H1 (cell line): Measurements from ENCODE around the gene PLEK. TPM values are rescaled to one million over a fixed set of nuclear protein-coding genes. Genes with fewer than 3 reads are reported as not detected.
"Not testable (repeated sequence)": the region's sequence is repeated elsewhere in the genome, so short reads cannot be mapped to it uniquely, and the experiment has no call there.

ENCODE experiments used
- CTCF ChIA-PET: fragments of 300-600 bp; sonication (Branson Sonifier 250); formaldehyde crosslinking; loops from one replicate; lab custom pipeline; 2021; ENCODE audit not compliant: partially characterized antibody; lab: Charles Lee
- POLR2A ChIA-PET: fragments of 300-600 bp; sonication (Branson Sonifier 250); formaldehyde crosslinking; loops from one replicate; lab custom pipeline; 2021; ENCODE audit warnings: inconsistent platforms; ENCODE audit not compliant: partially characterized antibody; lab: Charles Lee
- DNase-seq, 2 experiments: peaks; one replicate each; pipeline versions ENCODE4 v3.0.0 to v3.0.0-alpha.2; 2010 to 2022; ENCODE audit warnings: low spot score in 2 of 2, low read depth in 1 of 2, mixed read lengths in 1 of 2
- FAIRE-seq: peaks from 2 replicates; lab custom pipeline; 2011; peaks lifted over from hg19 to GRCh38; lab: Jason Lieb, UNC
- H2AFZ ChIP-seq: 2 replicates; pipeline ENCODE4 v1.8.1; 2012; ENCODE audit warnings: low read length, inconsistent platforms
- H2AK5ac ChIP-seq: 2 replicates; pipeline ENCODE4 v1.6.1; 2013; ENCODE audit warnings: low read depth, low read length
- H2BK120ac ChIP-seq: replicated peaks from 2 replicates; pipeline ENCODE3; 2013; ENCODE audit warnings: low read depth, low read length, inconsistent platforms
- H2BK12ac ChIP-seq: 2 replicates; pipeline ENCODE4 v1.6.1; 2013; ENCODE audit warnings: low read depth, low read length
- H2BK15ac ChIP-seq: 2 replicates; pipeline ENCODE4 v1.6.1; 2013; ENCODE audit warnings: low read length
- H2BK20ac ChIP-seq: 2 replicates; pipeline ENCODE4 v1.6.1; 2013; ENCODE audit warnings: low read length
- H2BK5ac ChIP-seq: 2 replicates; pipeline ENCODE4 v1.6.1; 2013; ENCODE audit warnings: low read depth, low read length
- H3K14ac ChIP-seq: 2 replicates; pipeline ENCODE4 v1.6.1; 2013; ENCODE audit warnings: inconsistent platforms; ENCODE audit not compliant: insufficient read length
- H3K18ac ChIP-seq: 2 replicates; pipeline ENCODE4 v1.6.1; 2013; ENCODE audit warnings: low read length; ENCODE audit errors: extremely low read depth
- H3K23ac ChIP-seq: 2 replicates; pipeline ENCODE4 v1.6.1; 2013; ENCODE audit warnings: inconsistent platforms; ENCODE audit not compliant: insufficient read length
- H3K23me2 ChIP-seq: 2 replicates; pipeline ENCODE4 v1.6.1; 2013; ENCODE audit warnings: low read depth, low read length
- H3K27ac ChIP-seq: 2 replicates; pipeline ENCODE4 v1.6.1; 2011; ENCODE audit warnings: low read depth, low read length, inconsistent platforms
- H3K27me3 ChIP-seq, 4 experiments: replicated peaks in 1 of 4; 1 replicate in 1 of 4; 2 replicates in 3 of 4; pipeline versions ENCODE4 v1.6.1 to v1.8.1; 2011 to 2013; ENCODE audit warnings: low read length in 3 of 4, mild to moderate bottlenecking in 3 of 4, inconsistent platforms in 2 of 4, mixed read lengths in 2 of 4, moderate library complexity in 1 of 4; ENCODE audit not compliant: control insufficient read depth in 3 of 4, insufficient read depth in 3 of 4; ENCODE audit errors: extremely low read depth in 1 of 4
- H3K36me3 ChIP-seq, 4 experiments: 2 replicates each; pipeline versions ENCODE4 v1.6.1 to v1.8.1; 2011 to 2013; ENCODE audit warnings: mild to moderate bottlenecking in 4 of 4, low read length in 3 of 4, moderate library complexity in 2 of 4, control low read depth in 1 of 4, inconsistent platforms in 1 of 4; ENCODE audit not compliant: insufficient read depth in 4 of 4, control insufficient read depth in 2 of 4
- H3K4ac ChIP-seq: replicated peaks from 2 replicates; pipeline ENCODE3; 2013; ENCODE audit warnings: low read length, low read depth, mixed read lengths, inconsistent platforms; ENCODE audit not compliant: insufficient read length
- H3K4me1 ChIP-seq, 4 experiments: replicated peaks in 1 of 4; 1 replicate in 1 of 4; 2 replicates in 3 of 4; pipeline versions ENCODE4 v1.6.1 to v1.8.1; 2011 to 2013; ENCODE audit warnings: low read length in 3 of 4, inconsistent platforms in 2 of 4, mixed read lengths in 1 of 4; ENCODE audit not compliant: insufficient read depth in 4 of 4, control insufficient read depth in 3 of 4
- H3K4me2 ChIP-seq, 2 experiments: 2 replicates each; pipeline versions ENCODE4 v1.6.1 to v1.8.1; 2011 to 2013; ENCODE audit warnings: low read depth in 2 of 2, low read length in 2 of 2, control low read depth in 1 of 2, inconsistent platforms in 1 of 2, mild to moderate bottlenecking in 1 of 2; ENCODE audit not compliant: insufficient read depth in 1 of 2
- H3K4me3 ChIP-seq, 4 experiments: fragments of 200-600, 300-600 bp in 1 of 4; sonication (generic), shearing (Covaris generic), sonication (Bioruptor Twin) in 1 of 4; 2 replicates each; pipeline versions ENCODE4 v1.5.1 to v1.8.1; 2011 to 2016; ENCODE audit warnings: low read length in 4 of 4, low read depth in 3 of 4, control low read depth in 2 of 4, inconsistent platforms in 2 of 4, mild to moderate bottlenecking in 2 of 4, mixed read lengths in 1 of 4, moderate library complexity in 1 of 4; ENCODE audit not compliant: insufficient read depth in 2 of 4; ENCODE audit errors: extremely low read depth in 1 of 4
- H3K56ac ChIP-seq: replicated peaks from 2 replicates; pipeline ENCODE3; 2013; ENCODE audit warnings: low read depth, mild to moderate bottlenecking, mixed read lengths, low read length, inconsistent platforms; ENCODE audit not compliant: insufficient read length
- H3K79me1 ChIP-seq: 2 replicates; pipeline ENCODE4 v1.6.1; 2013; ENCODE audit warnings: low read depth, low read length, control low read depth
- H3K79me2 ChIP-seq, 2 experiments: 2 replicates each; pipeline versions ENCODE4 v1.6.1 to v1.8.1; 2012 to 2013; ENCODE audit warnings: low read length in 2 of 2, mild to moderate bottlenecking in 2 of 2, inconsistent platforms in 1 of 2; ENCODE audit not compliant: insufficient read depth in 2 of 2, control insufficient read depth in 1 of 2
- H3K9ac ChIP-seq, 4 experiments: replicated peaks in 1 of 4; 1 replicate in 1 of 4; 2 replicates in 3 of 4; pipeline versions ENCODE4 v1.6.1 to v1.8.1; 2011 to 2013; ENCODE audit warnings: low read depth in 3 of 4, low read length in 3 of 4, control low read depth in 2 of 4, mild to moderate bottlenecking in 2 of 4, moderate library complexity in 2 of 4, inconsistent platforms in 1 of 4; ENCODE audit errors: extremely low read depth in 1 of 4
- H3K9me3 ChIP-seq, 2 experiments: 2 replicates each; pipeline versions ENCODE4 v1.6.1 to v1.8.1; 2012 to 2013; ENCODE audit warnings: mild to moderate bottlenecking in 2 of 2, moderate library complexity in 2 of 2, control low read depth in 1 of 2, inconsistent platforms in 1 of 2, low read depth in 1 of 2, low read length in 1 of 2, mixed read lengths in 1 of 2; ENCODE audit not compliant: insufficient read depth in 2 of 2
- H4K20me1 ChIP-seq, 2 experiments: replicated peaks in 1 of 2; 2 replicates each; pipeline versions ENCODE3 to v1.8.1; 2011 to 2013; ENCODE audit warnings: inconsistent platforms in 2 of 2, low read length in 2 of 2, mild to moderate bottlenecking in 1 of 2; ENCODE audit not compliant: insufficient read depth in 2 of 2, control insufficient read depth in 1 of 2
- H4K5ac ChIP-seq: 2 replicates; pipeline ENCODE4 v1.6.1; 2013; ENCODE audit warnings: low read length, low read depth, mixed read lengths, inconsistent platforms; ENCODE audit not compliant: insufficient read length
- H4K8ac ChIP-seq: 2 replicates; pipeline ENCODE4 v1.8.0; 2013; ENCODE audit warnings: mild to moderate bottlenecking, moderate library complexity, low read length, inconsistent platforms; ENCODE audit not compliant: insufficient read depth; ENCODE audit errors: extremely low read depth
- H4K91ac ChIP-seq: replicated peaks from 2 replicates; pipeline ENCODE3; 2013; ENCODE audit warnings: low read length, mixed read lengths, inconsistent platforms; ENCODE audit not compliant: insufficient read length
- WGBS, 2 experiments: shearing (Covaris generic) in 1 of 2; methylation state at CpG; one replicate each; pipeline versions ENCODE4 v1.1.6 to v1.1.7; 2013 to 2015; ENCODE audit warnings: low lambda C conversion rate in 2 of 2, mixed read lengths in 2 of 2, inconsistent platforms in 1 of 2, low coverage in 1 of 2, missing lambda C conversion rate in 1 of 2; ENCODE audit not compliant: insufficient replicate concordance in 2 of 2, insufficient coverage in 1 of 2, insufficient read length in 1 of 2; ENCODE audit errors: extremely low coverage in 1 of 2, missing lambda C conversion rate in 1 of 2; 5-methylcytosine and 5-hydroxymethylcytosine counted together
- polyA plus RNA-seq, 7 experiments: library from polyadenylated mRNA; depleted of rRNA in 3 of 7; stranded (reverse) in 5 of 7; unstranded in 2 of 7; fragments of >200 nt in 5 of 7; fragments of 200-250 nt in 2 of 7; gene quantifications; 1 replicate in 5 of 7; 2 replicates in 1 of 7; 4 replicates in 1 of 7; pipeline versions ENCODE4 v1.2.1 to v1.2.3, GENCODE V29; 2011 to 2013; ENCODE audit warnings: missing spikeins in 2 of 7, mixed read lengths in 2 of 7
- total RNA-seq: library from RNA; stranded (reverse); fragmentation: NEBNext Ultra II Directional; extraction: Animal tissue kit (Norgen Biotek cat#: 25700); gene quantifications from 2 replicates; pipeline ENCODE4 v1.2.1, GENCODE V29; 2021

Gene PLEK
- total and polyA plus RNA-seq, 2 of the 8 experiments (the other 6 are each of a cell fraction or from before 2014, with no cell fraction given), result not detected

GRCh38 chr2:68446425-68446824 lies 81.3 kb downstream of the PLEK start:
- H3K27ac ChIP-seq, H4K8ac ChIP-seq, H3K4me1 ChIP-seq, H3K79me2 ChIP-seq, H2BK120ac ChIP-seq, H3K18ac ChIP-seq, DNase-seq, H3K23me2 ChIP-seq, H2BK20ac ChIP-seq, H3K36me3 ChIP-seq, H4K5ac ChIP-seq, FAIRE-seq, POLR2A ChIA-PET, CTCF ChIA-PET, H4K91ac ChIP-seq, H2BK12ac ChIP-seq, H2AK5ac ChIP-seq, H3K4ac ChIP-seq, H3K9ac ChIP-seq, H3K79me1 ChIP-seq, H3K23ac ChIP-seq, H3K56ac ChIP-seq, H3K14ac ChIP-seq, H2BK15ac ChIP-seq, H2AFZ ChIP-seq, H4K20me1 ChIP-seq, H3K9me3 ChIP-seq, H2BK5ac ChIP-seq, H3K4me2 ChIP-seq, H3K27me3 ChIP-seq, H3K4me3 ChIP-seq: not testable (repeated sequence)
- 95% methylated on average over 3 of the region's 3 CpGs; no CpG with 5 or more reads in 1 of the 2 experiments for WGBS, 2 experiments

Other genes with a start within 250 kb of the PLEK start
- gene PNO1, start 207.4 kb upstream of the PLEK start, total RNA-seq, result 33.2 and 34.7 TPM in 2 replicates
- gene PNO1, start 207.4 kb upstream of the PLEK start, polyA plus RNA-seq (2011; rRNA removed), result 15.4 and 18.6 TPM in 2 replicates
- 82.1 and 85.1 TPM in 2 replicates for gene PPP3R1, start 112.8 kb upstream of the PLEK start, total RNA-seq
- 5.5 and 9.3 TPM in 2 replicates for gene PPP3R1, start 112.8 kb upstream of the PLEK start, polyA plus RNA-seq (2011; rRNA removed)
- 4.6 and 5.7 TPM in 2 replicates for gene CNRIP1, start 45.3 kb upstream of the PLEK start, total RNA-seq
- gene CNRIP1, start 45.3 kb upstream of the PLEK start, polyA plus RNA-seq (2011; rRNA removed), result 5.0 and 7.0 TPM in 2 replicates
- 1.1 TPM in 2 replicates for gene FBXO48, start 102.0 kb downstream of the PLEK start, total RNA-seq
- 1.1 and 1.5 TPM in 2 replicates for gene FBXO48, start 102.0 kb downstream of the PLEK start, polyA plus RNA-seq (2011; rRNA removed)
- 4.4 and 4.9 TPM in 2 replicates for gene APLF, start 102.3 kb downstream of the PLEK start, total RNA-seq
- gene APLF, start 102.3 kb downstream of the PLEK start, polyA plus RNA-seq (2011; rRNA removed), result 7.3 and 10.6 TPM in 2 replicates